ENCODE results near the gene RALY.

DNA sequence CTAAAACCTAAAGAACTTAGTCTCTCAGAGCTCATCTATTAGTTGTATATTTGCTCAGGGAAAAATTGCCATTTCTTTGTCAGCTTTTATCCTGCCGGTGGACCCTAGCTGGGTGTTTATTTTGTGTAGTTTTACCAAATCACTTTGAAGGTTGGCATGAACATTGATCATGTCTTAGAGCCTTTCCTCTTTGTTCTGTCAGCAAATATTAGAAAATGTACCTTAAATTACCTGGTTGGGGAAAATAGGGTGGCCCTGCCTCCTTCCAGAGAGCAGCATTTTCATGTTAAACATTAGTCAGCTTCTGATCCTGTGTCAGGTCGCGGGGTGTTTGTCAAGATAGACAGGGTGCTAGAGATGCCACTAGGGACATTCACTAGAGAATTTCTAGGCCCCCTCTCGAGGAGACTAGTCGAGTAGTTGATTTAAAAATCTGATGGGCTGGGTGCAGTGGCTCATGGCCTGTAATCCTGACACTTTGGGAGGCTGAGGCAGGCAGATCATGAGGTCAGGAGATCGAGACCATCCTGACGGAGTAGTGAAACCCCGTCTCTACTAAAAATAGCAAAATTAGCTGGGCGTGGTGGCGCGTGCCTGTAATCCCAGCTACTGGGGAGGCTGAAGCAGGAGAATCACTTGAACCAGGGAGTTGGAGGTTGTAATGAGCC, 11.2 kb downstream of the RALY start:
- TF ChIP-seq JUNB (IDR thresholded peaks at IDR 0.05) (no peak), POLR2A (IDR thresholded peaks at IDR 0.05; ENCODE audit: low read length) (no peak), CHD4 (IDR thresholded peaks at IDR 0.05; ENCODE audit: borderline replicate concordance) (no peak), NR3C1 (IDR thresholded peaks at IDR 0.05) (no peak), SMC3 (IDR thresholded peaks at IDR 0.05) (no peak), RCOR1 (IDR thresholded peaks at IDR 0.05; ENCODE audit: low read depth, low read length) (no peak), RAD21 (conservative IDR thresholded peaks at IDR 0.05 in 1 of 2, IDR thresholded peaks at IDR 0.05 in 1 of 2) (no peak), CEBPB (IDR thresholded peaks at IDR 0.05) (no peak), EP300 (IDR thresholded peaks at IDR 0.05) (no peak)
- TF ChIP-seq, protein P1, sequence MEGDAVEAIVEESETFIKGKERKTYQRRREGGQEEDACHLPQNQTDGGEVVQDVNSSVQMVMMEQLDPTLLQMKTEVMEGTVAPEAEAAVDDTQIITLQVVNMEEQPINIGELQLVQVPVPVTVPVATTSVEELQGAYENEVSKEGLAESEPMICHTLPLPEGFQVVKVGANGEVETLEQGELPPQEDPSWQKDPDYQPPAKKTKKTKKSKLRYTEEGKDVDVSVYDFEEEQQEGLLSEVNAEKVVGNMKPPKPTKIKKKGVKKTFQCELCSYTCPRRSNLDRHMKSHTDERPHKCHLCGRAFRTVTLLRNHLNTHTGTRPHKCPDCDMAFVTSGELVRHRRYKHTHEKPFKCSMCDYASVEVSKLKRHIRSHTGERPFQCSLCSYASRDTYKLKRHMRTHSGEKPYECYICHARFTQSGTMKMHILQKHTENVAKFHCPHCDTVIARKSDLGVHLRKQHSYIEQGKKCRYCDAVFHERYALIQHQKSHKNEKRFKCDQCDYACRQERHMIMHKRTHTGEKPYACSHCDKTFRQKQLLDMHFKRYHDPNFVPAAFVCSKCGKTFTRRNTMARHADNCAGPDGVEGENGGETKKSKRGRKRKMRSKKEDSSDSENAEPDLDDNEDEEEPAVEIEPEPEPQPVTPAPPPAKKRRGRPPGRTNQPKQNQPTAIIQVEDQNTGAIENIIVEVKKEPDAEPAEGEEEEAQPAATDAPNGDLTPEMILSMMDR (IDR thresholded peaks at IDR 0.05), result no peak
- TF ChIP-seq, protein P2, sequence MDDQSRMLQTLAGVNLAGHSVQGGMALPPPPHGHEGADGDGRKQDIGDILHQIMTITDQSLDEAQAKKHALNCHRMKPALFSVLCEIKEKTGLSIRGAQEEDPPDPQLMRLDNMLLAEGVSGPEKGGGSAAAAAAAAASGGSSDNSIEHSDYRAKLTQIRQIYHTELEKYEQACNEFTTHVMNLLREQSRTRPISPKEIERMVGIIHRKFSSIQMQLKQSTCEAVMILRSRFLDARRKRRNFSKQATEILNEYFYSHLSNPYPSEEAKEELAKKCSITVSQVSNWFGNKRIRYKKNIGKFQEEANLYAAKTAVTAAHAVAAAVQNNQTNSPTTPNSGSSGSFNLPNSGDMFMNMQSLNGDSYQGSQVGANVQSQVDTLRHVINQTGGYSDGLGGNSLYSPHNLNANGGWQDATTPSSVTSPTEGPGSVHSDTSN (IDR thresholded peaks at IDR 0.05), result no peak
- TF ChIP-seq, protein P3, sequence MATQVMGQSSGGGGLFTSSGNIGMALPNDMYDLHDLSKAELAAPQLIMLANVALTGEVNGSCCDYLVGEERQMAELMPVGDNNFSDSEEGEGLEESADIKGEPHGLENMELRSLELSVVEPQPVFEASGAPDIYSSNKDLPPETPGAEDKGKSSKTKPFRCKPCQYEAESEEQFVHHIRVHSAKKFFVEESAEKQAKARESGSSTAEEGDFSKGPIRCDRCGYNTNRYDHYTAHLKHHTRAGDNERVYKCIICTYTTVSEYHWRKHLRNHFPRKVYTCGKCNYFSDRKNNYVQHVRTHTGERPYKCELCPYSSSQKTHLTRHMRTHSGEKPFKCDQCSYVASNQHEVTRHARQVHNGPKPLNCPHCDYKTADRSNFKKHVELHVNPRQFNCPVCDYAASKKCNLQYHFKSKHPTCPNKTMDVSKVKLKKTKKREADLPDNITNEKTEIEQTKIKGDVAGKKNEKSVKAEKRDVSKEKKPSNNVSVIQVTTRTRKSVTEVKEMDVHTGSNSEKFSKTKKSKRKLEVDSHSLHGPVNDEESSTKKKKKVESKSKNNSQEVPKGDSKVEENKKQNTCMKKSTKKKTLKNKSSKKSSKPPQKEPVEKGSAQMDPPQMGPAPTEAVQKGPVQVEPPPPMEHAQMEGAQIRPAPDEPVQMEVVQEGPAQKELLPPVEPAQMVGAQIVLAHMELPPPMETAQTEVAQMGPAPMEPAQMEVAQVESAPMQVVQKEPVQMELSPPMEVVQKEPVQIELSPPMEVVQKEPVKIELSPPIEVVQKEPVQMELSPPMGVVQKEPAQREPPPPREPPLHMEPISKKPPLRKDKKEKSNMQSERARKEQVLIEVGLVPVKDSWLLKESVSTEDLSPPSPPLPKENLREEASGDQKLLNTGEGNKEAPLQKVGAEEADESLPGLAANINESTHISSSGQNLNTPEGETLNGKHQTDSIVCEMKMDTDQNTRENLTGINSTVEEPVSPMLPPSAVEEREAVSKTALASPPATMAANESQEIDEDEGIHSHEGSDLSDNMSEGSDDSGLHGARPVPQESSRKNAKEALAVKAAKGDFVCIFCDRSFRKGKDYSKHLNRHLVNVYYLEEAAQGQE (IDR thresholded peaks at IDR 0.05), result no peak
